ENCODE results near the gene MRPL40.
"Not testable (repeated sequence)": the region's sequence is repeated elsewhere in the genome, so short reads cannot be mapped to it uniquely, and the experiment has no call there.

MRPL40 gene

GRCh38 chr22:19440411-19441195 is 8.3 kb downstream of the MRPL40 start:
- no peak for DNase-seq (ENCODE audit: low read depth in 1 of 2, low spot score in 1 of 2)

GRCh38 chr22:19442166-19442565 is 9.8 kb downstream of the MRPL40 start:
- no peak for DNase-seq (ENCODE audit: low read depth in 1 of 2, low spot score in 1 of 2)

GRCh38 chr22:19443544-19444211 is 11.3 kb downstream of the MRPL40 start:
- no peak for DNase-seq (ENCODE audit: low read depth in 1 of 2, low spot score in 1 of 2)

- not testable (repeated sequence) for DNase-seq (ENCODE audit: low read depth in 1 of 2, low spot score in 1 of 2)
Observed at GRCh38 chr22:19445279-19445982, 13.1 kb downstream of the MRPL40 start.

GRCh38 chr22:19446603-19447329 is 14.4 kb downstream of the MRPL40 start:
- DNase-seq (ENCODE audit: low read depth in 1 of 2, low spot score in 1 of 2), result no peak

- DNase-seq (ENCODE audit: low read depth in 1 of 2, low spot score in 1 of 2), result peak; percentile 73 to 78
Observed at GRCh38 chr22:19447330-19448075, 15.2 kb downstream of the MRPL40 start, which contains the start of gene C22orf39. TSS of gene C22orf39 (minus strand) at chr22:19447711. CDS start at chr22:19447688, 23 bp downstream.

- no peak for DNase-seq (ENCODE audit: low read depth in 1 of 2, low spot score in 1 of 2)
Observed at GRCh38 chr22:19448076-19448607, 15.8 kb downstream of the MRPL40 start.

- no peak for DNase-seq (ENCODE audit: low read depth in 1 of 2, low spot score in 1 of 2)
Observed at GRCh38 chr22:19448739-19449421, 16.5 kb downstream of the MRPL40 start.

GRCh38 chr22:19449422-19449767 is 17.1 kb downstream of the MRPL40 start:
- DNase-seq (ENCODE audit: low read depth in 1 of 2, low spot score in 1 of 2), result no peak

- DNase-seq (ENCODE audit: low read depth in 1 of 2, low spot score in 1 of 2), result no peak
Observed at GRCh38 chr22:19450363-19451175, 18.2 kb downstream of the MRPL40 start.

GRCh38 chr22:19451570-19451969 is 19.2 kb downstream of the MRPL40 start:
- DNase-seq (ENCODE audit: low read depth in 1 of 2, low spot score in 1 of 2), result no peak

GRCh38 chr22:19453718-19454117 is 21.4 kb downstream of the MRPL40 start:
- DNase-seq (ENCODE audit: low read depth in 1 of 2, low spot score in 1 of 2), result no peak

GRCh38 chr22:19454156-19454555 is 21.8 kb downstream of the MRPL40 start:
- DNase-seq (ENCODE audit: low read depth in 1 of 2, low spot score in 1 of 2), result no peak

- DNase-seq (ENCODE audit: low read depth in 1 of 2, low spot score in 1 of 2), result no peak
Observed at GRCh38 chr22:19455033-19455432, 22.7 kb downstream of the MRPL40 start.

GRCh38 chr22:19455585-19456370 is 23.4 kb downstream of the MRPL40 start:
- no peak for DNase-seq (ENCODE audit: low read depth in 1 of 2, low spot score in 1 of 2)

GRCh38 chr22:19456541-19456940 is 24.2 kb downstream of the MRPL40 start:
- no peak for DNase-seq (ENCODE audit: low read depth in 1 of 2, low spot score in 1 of 2)

GRCh38 chr22:19457828-19458428 is 25.6 kb downstream of the MRPL40 start:
- no peak for DNase-seq (ENCODE audit: low read depth in 1 of 2, low spot score in 1 of 2)

- DNase-seq (ENCODE audit: low read depth in 1 of 2, low spot score in 1 of 2), result no peak
Observed at GRCh38 chr22:19460036-19460435, 27.7 kb downstream of the MRPL40 start.
